Umbilical cord (tissue), 2 donors: ENCODE measurements around the gene POLR2F. TPM values are rescaled to one million over a fixed set of nuclear protein-coding genes. Genes with fewer than 3 reads are reported as not detected.

ENCODE experiments used
- DNase-seq: peaks from one replicate; pipeline ENCODE4 v3.0.0-alpha.2; 2015; ENCODE audit warnings: low spot score
- total RNA-seq: library from RNA; depleted of rRNA; stranded (reverse); fragments of >200 nt; gene quantifications from one replicate; pipeline ENCODE4 v1.2.3, GENCODE V29; 2014; ENCODE audit warnings: low replicate concordance; ENCODE audit not compliant: insufficient read depth

POLR2F gene
- total RNA-seq, result 31.1 TPM

GRCh38 chr22:37953437-37954179 lies at the start of gene POLR2F, which contains the start of gene C22orf23:
POLR2F (plus strand) TSS chr22:37953699; CDS start chr22:37953788, 89 bp downstream.
C22orf23 (minus strand) TSS chr22:37953601; CDS start chr22:37953149, 452 bp downstream.
- peak; percentile 98 for DNase-seq

- DNase-seq, result peak; percentile 91
Measured at GRCh38 chr22:37904572-37905533, 48.6 kb upstream of the POLR2F start.

DNA sequence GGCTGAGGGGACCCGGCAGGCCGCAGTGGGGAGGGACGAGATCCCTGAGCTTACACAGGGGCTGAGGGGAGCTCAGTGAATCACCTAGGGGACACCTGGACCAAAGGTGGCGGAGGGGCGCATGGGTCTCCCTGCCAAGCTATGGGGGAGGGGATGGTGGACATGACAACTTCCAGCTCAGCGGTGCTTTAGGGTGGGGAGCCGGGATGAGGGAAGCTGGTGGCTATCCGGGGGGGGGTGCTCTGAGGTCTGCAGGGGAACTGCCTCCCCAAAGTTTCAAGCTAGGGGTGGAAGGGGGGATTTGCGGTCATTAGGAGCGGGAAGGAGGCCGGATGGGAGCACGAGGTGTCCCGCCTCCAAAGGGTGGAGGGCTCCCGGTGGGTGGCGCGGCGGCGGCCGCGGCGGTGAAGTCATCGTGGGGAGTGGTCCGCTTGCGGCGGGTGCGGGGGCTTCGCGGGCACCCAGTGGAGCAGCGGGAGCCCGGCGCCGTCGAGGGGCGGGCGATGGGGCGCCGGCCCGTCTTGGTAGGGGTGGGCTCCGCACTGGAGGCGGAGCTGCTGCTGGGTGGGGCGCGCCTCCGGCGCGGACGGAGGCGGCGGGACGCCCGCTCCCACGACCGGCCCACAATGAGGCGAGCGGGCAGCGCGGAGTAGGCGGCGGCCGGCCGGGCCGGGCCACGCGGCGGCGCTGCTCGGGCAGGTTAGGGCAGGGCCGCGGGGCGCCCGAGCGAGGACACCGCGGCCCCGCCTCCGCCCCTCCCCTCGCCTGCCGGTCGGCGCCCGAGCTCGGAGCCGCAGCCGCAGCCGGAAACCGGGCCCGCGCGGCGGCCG lies 47.8 kb upstream of the POLR2F start, which contains the start of gene MICALL1:
Gene MICALL1, plus strand, starts transcription at position 764 of the 830 bp plus-strand sequence. CDS start 126 bp downstream, outside the sequence.
- DNase-seq, result peak; percentile 77

- no peak for DNase-seq
Measured at GRCh38 chr22:37906364-37907008, 47.0 kb upstream of the POLR2F start.

DNA sequence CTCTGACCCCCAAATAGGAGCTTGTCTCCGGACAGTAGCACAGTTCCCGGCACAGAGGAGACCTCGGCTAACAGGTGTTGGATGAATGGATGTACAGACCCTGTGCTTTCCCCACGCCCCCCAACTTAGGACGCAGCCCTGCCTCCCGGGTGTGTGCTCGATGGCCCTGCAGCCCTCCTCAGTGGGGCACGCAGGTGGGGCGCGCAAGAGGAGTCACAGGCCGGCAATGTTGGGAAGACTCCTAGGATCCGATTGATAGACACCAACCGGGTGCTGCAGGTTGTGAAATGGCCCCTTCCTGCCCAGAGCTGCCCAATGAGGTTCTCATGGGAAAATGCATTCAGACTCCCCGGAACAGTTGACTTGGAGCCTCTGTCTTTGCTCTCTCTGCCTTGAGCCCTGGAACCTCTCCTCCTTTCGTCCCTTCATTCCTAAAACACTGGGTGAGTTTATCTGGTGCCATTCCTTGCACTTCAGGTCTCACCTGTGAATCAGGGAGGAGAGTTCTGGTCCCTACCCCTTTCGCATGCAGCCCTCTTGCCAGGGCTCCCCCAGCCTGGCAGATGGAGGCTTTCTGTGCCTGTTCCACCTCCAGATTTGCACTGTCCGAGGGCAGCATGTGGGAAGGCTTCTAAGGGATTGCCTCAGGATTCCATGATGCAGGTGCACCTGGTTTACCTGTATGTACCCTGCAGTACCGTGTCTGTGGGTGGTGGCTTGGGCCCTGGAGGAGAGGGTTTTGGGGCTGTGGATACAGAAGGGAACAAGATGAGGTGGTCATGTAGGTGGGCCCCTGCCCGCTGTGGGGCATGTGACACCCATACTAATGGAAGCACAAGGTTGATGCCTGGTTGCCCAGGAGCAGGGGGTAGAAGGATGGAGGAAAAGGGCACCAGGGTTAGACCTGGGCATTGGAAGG lies 46.2 kb upstream of the POLR2F start:
- DNase-seq, result no peak

- DNase-seq, result peak; percentile 70
Measured at GRCh38 chr22:37909766-37910165, 43.7 kb upstream of the POLR2F start.

- DNase-seq, result peak; percentile 66
Measured at GRCh38 chr22:37910890-37911672, 42.4 kb upstream of the POLR2F start.

DNA sequence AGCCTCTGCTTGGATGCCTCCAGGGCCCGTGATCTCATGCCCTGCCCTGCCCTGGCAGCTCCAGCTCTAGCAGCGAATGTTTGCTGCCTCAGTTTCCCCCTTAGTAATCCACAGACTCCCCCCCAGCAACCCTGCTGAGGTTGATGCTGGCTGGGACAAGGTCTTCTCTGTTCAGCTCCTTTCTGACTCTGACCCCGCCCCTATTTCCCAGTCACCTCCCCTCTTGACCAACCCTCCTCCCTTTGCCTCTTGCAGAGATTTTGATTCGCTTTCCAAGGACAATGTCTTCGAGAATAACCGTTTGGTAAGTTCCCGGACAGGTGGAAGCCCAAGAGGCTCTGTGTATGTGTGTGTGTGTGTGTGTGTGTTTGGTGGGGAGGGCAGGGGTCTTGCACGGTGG lies 41.8 kb upstream of the POLR2F start:
- DNase-seq, result no peak

DNA sequence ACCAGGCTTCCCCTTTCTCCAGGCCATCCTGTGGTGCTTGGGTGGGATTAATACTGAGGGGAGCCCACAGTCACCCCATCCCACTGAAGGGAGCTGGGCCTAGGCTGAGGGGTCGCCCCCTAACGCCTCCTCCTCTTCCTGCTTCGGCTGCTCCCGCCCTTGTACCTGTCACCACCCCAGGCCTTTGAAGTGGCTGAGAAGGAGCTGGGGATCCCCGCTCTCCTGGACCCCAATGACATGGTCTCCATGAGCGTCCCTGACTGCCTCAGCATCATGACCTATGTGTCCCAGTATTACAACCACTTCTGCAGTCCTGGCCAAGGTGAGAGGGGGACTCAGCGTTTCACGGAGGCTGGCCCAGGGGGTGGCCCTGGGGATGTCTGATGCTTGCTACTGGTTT lies 41.3 kb upstream of the POLR2F start:
- no peak for DNase-seq

DNA sequence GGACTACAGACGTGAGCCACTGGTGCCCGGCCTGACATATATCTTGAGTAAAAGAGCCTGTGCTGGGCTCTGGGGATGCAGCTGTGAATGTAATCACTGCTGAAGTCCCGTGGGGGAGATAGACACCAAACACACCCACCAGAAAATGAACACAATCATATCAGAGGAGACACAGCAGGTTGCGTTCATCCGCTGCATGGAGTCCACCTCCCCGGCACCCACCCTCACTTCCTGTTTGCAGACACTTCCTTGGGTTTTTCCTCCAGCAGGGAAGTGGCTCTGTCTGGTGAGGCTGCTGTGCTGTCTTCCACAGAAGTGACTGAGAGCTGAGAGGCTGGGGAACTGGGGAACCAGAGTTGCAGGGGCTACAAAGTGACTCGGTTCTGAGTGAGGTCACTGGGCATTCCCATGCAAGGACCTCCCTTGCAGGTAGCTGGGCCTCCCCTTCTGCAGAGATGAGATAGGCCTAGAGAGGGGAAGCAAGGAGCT lies 40.2 kb upstream of the POLR2F start:
- DNase-seq, result no peak

GRCh38 chr22:37916311-37916710 lies 37.2 kb upstream of the POLR2F start:
- no peak for DNase-seq

- no peak for DNase-seq
Measured at GRCh38 chr22:37917874-37918548, 35.5 kb upstream of the POLR2F start.

- no peak for DNase-seq
Measured at GRCh38 chr22:37918580-37919270, 34.8 kb upstream of the POLR2F start.

GRCh38 chr22:37920126-37920525 lies 33.4 kb upstream of the POLR2F start:
- no peak for DNase-seq

- DNase-seq, result no peak
Measured at GRCh38 chr22:37922191-37922590, 31.3 kb upstream of the POLR2F start.

DNA sequence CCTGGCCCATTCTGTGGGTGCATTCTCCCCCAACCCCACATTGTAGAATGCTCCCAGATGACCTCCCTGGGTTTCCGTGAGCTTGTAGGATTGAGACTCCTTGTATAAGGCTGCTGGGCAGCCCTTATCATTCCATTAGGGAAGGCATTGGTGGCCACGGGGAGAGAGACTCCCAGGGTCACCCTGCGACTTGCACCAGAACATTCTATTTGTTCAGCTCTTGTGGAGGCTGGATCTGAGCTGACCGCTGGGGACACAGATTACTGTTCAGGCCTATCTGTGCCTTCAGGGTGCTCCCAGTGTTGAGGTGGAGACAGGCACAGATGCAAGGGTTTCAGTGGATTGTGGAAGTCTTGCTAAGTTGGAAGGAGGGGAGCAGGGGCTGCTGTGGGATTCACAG lies 29.6 kb upstream of the POLR2F start:
- DNase-seq, result no peak

DNA sequence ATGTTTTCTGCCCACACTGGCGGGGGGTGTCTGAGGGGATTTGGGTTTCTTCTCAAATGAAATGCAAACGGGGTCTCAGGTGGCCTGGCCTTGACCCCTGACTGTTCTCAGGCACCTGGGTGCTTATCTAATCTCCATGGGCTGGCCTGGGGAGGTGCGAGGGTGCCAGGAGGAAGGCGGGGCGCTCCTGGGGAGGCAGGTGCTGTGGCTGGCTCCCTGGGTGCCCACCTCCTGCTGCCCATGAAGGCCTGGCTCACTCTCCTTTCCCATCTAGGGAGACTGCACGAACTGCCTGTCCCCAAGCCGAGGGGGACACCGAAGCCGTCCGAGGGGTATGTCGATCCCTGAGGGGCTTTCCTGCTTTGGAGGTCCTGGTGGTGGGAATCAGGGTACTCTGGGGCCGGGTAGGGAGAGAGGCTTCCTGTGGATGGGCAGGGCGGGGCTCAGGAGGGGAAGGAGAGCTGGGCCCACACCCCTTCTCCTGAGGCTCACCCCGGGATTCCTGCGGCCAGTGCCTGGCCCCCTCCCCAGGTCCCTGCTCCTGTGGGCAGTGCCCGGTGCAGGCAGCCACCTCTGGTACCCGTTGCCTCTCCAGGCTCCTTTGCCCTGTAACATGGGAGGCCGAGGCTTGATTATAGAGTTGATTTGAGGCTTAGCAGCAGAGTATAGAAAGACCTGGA lies 29.0 kb upstream of the POLR2F start:
- no peak for DNase-seq
